ENCODE results near the gene C11orf24. TPM values are rescaled to one million over a fixed set of nuclear protein-coding genes. Genes with fewer than 3 reads are reported as not detected.

The C11orf24 gene
- total and polyA plus RNA-seq, 2 donors (not counting 1 experiment from before 2014, with no cell fraction given): 88.6 to 94.2 TPM

GRCh38 chr11:68314203-68315170 is 42.7 kb upstream of the C11orf24 start:
- H3K27me3 Mint-ChIP-seq: peaks cover 22% of the 10 kb centered on the region
- peaks cover 8% of the 10 kb centered on the region for H4K20me1 ChIP-seq (ENCODE audit: control insufficient read depth, insufficient read depth, low read length, poor library complexity, severe bottlenecking)
- 37% methylated on average over 23 of the region's 27 CpGs for WGBS (ENCODE audit: insufficient coverage)
- peaks cover 0 to 46% (median 17%) of the 10 kb centered on the region in 4 experiments for H3K27me3 ChIP-seq (replicated peaks in 1 of 4; ENCODE audit: control extremely low read depth in 1 of 4, control insufficient read depth in 3 of 4, insufficient read depth in 4 of 4, low read length in 3 of 4)
- H3K4me3 Mint-ChIP-seq: peak overlapping the region; percentile 84
- TF ChIP-seq EZH2 (IDR thresholded peaks at IDR 0.05; ENCODE audit: borderline replicate concordance, insufficient read depth, low read depth, low read length, poor library complexity, severe bottlenecking) (no peak), CTCF (IDR thresholded peaks at IDR 0.05) (no peak)
- POLR2A ChIA-PET: interaction anchor here (0.6 kb wide), 1 partner anchor 15 kb away, joined by 4 read pairs; no protein-coding TSS in a partner anchor
- peak overlapping the region; percentile 93 for H3K4me2 ChIP-seq (replicated peaks; ENCODE audit: low read depth, low read length, poor library complexity, severe bottlenecking)
- H3K4me1 ChIP-seq (ENCODE audit: control insufficient read depth in 2 of 2, insufficient read depth in 2 of 2, low read length in 2 of 2): peaks cover 14 to 17% of the 10 kb centered on the region in 2 donors
- peak overlapping the region in 1 of 5 experiments; percentile 62 for H3K4me3 ChIP-seq (ENCODE audit: control extremely low read depth in 1 of 5, extremely low read depth in 1 of 5, insufficient read depth in 1 of 5, low read depth in 2 of 5, low read length in 4 of 5)
- H3K36me3 ChIP-seq (replicated peaks in 1 of 2; ENCODE audit: control extremely low read depth in 1 of 2, control insufficient read depth in 1 of 2, extremely low read depth in 1 of 2, insufficient read depth in 2 of 2, low read length in 1 of 2): no peaks in the 10 kb centered on the region
- DNase-seq: no peak
- H3K27ac ChIP-seq (ENCODE audit: low read length in 2 of 2): no peak overlapping the region
- H3K9ac ChIP-seq (ENCODE audit: low read length): no peak overlapping the region
- CTCF ChIA-PET: interaction anchor here (0.9 kb wide), 1 partner anchor 16 kb away, joined by 4 read pairs; no protein-coding TSS in a partner anchor
- H3K79me2 ChIP-seq (ENCODE audit: control insufficient read depth, insufficient read depth, low read length): no peaks in the 10 kb centered on the region
- H2AFZ ChIP-seq (ENCODE audit: insufficient read depth, low read depth, low read length, poor library complexity, severe bottlenecking): peak overlapping the region; percentile 71
- H3K27ac Mint-ChIP-seq: no peak overlapping the region
- H3K9me3 ChIP-seq (ENCODE audit: control extremely low read depth in 1 of 3, control insufficient read depth in 2 of 3, insufficient read depth in 1 of 3, low read length in 2 of 3): peaks cover 0 to 4% (median 0%) of the 10 kb centered on the region in 3 donors
- intact Hi-C loops (cut with micrococcal nuclease): loop anchor here (5.0 kb wide), 1 partner anchor 68 kb away; no protein-coding TSS in a partner anchor
- no peak for ATAC-seq (ENCODE audit: low read depth)
- no peaks in the 10 kb centered on the region for H3K9me3 Mint-ChIP-seq (ENCODE audit: insufficient read depth)
- H3K4me1 Mint-ChIP-seq: peaks cover 14% of the 10 kb centered on the region
